GM10266 (cell line): ENCODE data around the gene SRSF1.
"Not testable (repeated sequence)": the region's sequence is repeated elsewhere in the genome, so short reads cannot be mapped to it uniquely, and the experiment has no call there.

Experiments used
- DNase-seq: peaks from one replicate; pipeline ENCODE4 v3.0.0; 2012; ENCODE audit errors: extremely low spot score
- CTCF ChIP-seq: IDR thresholded peaks from 2 replicates; pipeline ENCODE4 v1.5.1; 2012; ENCODE audit warnings: mild to moderate bottlenecking, low read depth; ENCODE audit not compliant: control insufficient read depth, insufficient read depth; ENCODE audit errors: missing control alignments

The SRSF1 gene

GRCh38 chr17:58050966-58051365 lies 43.9 kb upstream of the SRSF1 start:
- no peak for DNase-seq
- no peak for TF ChIP-seq CTCF

- no peak for DNase-seq
- no peak for TF ChIP-seq CTCF
These were observed 42.5 kb upstream of the SRSF1 start for GRCh38 chr17:58049533-58049932.

GRCh38 chr17:58047376-58048150 lies 40.5 kb upstream of the SRSF1 start:
- TF ChIP-seq CTCF, result no peak
- DNase-seq, result no peak

GRCh38 chr17:58046239-58047094 lies 39.4 kb upstream of the SRSF1 start:
- no peak for DNase-seq
- TF ChIP-seq CTCF, result no peak

- DNase-seq, result not testable (repeated sequence)
These were observed 37.2 kb upstream of the SRSF1 start for GRCh38 chr17:58044256-58044655.

GRCh38 chr17:58043221-58044181 lies 36.5 kb upstream of the SRSF1 start:
- DNase-seq, result no peak
- no peak for TF ChIP-seq CTCF

- TF ChIP-seq CTCF, result no peak
- DNase-seq, result no peak
These were observed 34.1 kb upstream of the SRSF1 start for GRCh38 chr17:58041161-58041560.
